ENCODE data around the gene FAM131C. TPM values are rescaled to one million over a fixed set of nuclear protein-coding genes. Genes with fewer than 3 reads are reported as not detected.
"Not testable (repeated sequence)": the region's sequence is repeated elsewhere in the genome, so short reads cannot be mapped to it uniquely, and the experiment has no call there.

The FAM131C gene
- total RNA-seq, 5 donors from 2014 or later (not counting 1 experiment from before 2014, with no cell fraction given) = 0.30 TPM; not detected in 4

- H3K4me3 ChIP-seq (ENCODE audit: control insufficient read depth in 1 of 2, extremely low read depth in 1 of 2, low read length in 1 of 2); H3K9me3 Mint-ChIP-seq; H3K27ac ChIP-seq (ENCODE audit: low read length); H3K36me3 Mint-ChIP-seq; H3K4me1 Mint-ChIP-seq; H3K4me3 Mint-ChIP-seq; H3K9me3 ChIP-seq; H3K27ac Mint-ChIP-seq; DNase-seq; ATAC-seq (replicated peaks in 1 of 4); H3K36me3 ChIP-seq (ENCODE audit: control insufficient read depth in 2 of 2, extremely low read depth in 1 of 2, insufficient read depth in 1 of 2, low read length in 1 of 2): not testable (repeated sequence)
- 80% methylated on average over 8 of the region's 13 CpGs for WGBS (ENCODE audit: insufficient coverage)
- peaks cover 12 to 29% of the 10 kb centered on the region in 2 donors for H3K27me3 Mint-ChIP-seq
- Histone ChIP-seq H3K27me3 (replicated peaks in 1 of 2; ENCODE audit: control insufficient read depth in 2 of 2, extremely low read depth in 1 of 2, insufficient read depth in 2 of 2, low read length in 1 of 2) (peaks cover 0 to 67% of the 10 kb centered on the region in 2 experiments), H3K4me1 (ENCODE audit: control insufficient read depth in 1 of 2, extremely low read depth in 1 of 2, insufficient read depth in 2 of 2, low read length in 2 of 2) (peaks cover 0 to 14% of the 10 kb centered on the region in 2 experiments)
- POLR2A ChIA-PET = interaction anchor here in 1 of 2 donors (0.6 kb wide), 1 partner anchor 237 kb away, joined by 7 read pairs; no protein-coding TSS in a partner anchor
- CTCF ChIA-PET = interaction anchor here in 1 of 2 donors (0.5 kb wide), 1 partner anchor 21 kb away, joined by 3 read pairs; no protein-coding TSS in a partner anchor
Observed at GRCh38 chr1:16029003-16029268, 44.5 kb downstream of the FAM131C start.

DNA sequence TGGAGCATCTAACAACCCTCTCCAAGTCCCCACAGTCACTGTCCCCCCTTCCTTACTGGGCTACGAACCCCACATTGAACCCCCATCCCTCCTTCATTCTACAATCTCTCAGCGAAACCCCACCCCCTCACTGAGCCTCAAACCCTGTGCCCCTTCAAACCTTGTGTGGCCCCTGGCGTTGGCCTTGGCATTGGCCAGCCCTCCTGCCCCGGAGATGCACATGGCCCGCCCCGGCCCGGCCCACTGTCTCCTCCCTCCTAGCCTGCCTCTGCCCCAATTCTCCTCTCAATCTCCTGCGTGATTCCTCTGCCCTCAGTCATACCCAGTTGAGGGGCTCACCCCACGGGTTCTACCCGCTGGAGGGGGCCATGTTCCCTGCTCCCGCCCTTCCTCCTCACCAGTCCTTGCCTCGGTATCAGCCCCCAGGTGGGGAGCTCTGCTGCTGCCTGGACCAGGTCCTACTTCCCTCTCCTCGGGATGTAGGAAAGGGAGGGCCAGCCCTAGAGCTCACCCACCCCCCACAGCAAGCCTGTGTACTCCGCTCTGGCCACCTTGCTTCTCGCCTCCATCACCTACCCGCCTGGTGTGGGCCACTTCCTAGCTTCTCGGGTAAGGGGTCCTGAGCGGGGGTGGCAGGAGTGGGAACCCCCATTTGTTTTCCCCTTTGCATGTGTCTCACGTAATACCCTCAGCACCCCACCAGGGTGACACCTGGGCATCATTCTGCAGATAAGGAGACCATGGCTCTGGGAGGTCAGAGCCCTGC, 45.0 kb downstream of the FAM131C start:
- peak overlapping the region in 1 of 3 donors; percentile 52 for H3K4me3 Mint-ChIP-seq
- ATAC-seq (replicated peaks in 1 of 4) (no peak), DNase-seq (no peak)
- ChIA-PET CTCF (interaction anchor here in 1 of 2 donors (0.5 kb wide), 1 partner anchor 21 kb away, joined by 3 read pairs; no protein-coding TSS in a partner anchor), POLR2A (interaction anchor here in 1 of 2 donors (0.6 kb wide), 1 partner anchor 236 kb away, joined by 7 read pairs; no protein-coding TSS in a partner anchor)
- Histone ChIP-seq H3K27ac (ENCODE audit: low read length) (no peak overlapping the region), H3K27me3 (replicated peaks in 1 of 2; ENCODE audit: control insufficient read depth in 2 of 2, extremely low read depth in 1 of 2, insufficient read depth in 2 of 2, low read length in 1 of 2) (peaks cover 0 to 70% of the 10 kb centered on the region in 2 experiments), H3K4me1 (ENCODE audit: control insufficient read depth in 1 of 2, extremely low read depth in 1 of 2, insufficient read depth in 2 of 2, low read length in 2 of 2) (peaks cover 0 to 14% of the 10 kb centered on the region in 2 experiments), H3K4me3 (ENCODE audit: control insufficient read depth in 1 of 2, extremely low read depth in 1 of 2, low read length in 1 of 2) (no peak overlapping the region), H3K36me3 (ENCODE audit: control insufficient read depth in 2 of 2, extremely low read depth in 1 of 2, insufficient read depth in 1 of 2, low read length in 1 of 2) (no peaks in the 10 kb centered on the region), H3K9me3 (no peaks in the 10 kb centered on the region)
- peaks cover 12 to 29% of the 10 kb centered on the region in 2 donors for H3K27me3 Mint-ChIP-seq
- no peaks in the 10 kb centered on the region for H3K9me3 Mint-ChIP-seq
- WGBS (ENCODE audit: insufficient coverage) = 59% methylated on average over 10 of the region's 19 CpGs
- no peak overlapping the region for H3K27ac Mint-ChIP-seq
- H3K36me3 Mint-ChIP-seq = no peaks in the 10 kb centered on the region
- H3K4me1 Mint-ChIP-seq = peaks cover 2 to 8% (median 5%) of the 10 kb centered on the region in 3 donors

DNA sequence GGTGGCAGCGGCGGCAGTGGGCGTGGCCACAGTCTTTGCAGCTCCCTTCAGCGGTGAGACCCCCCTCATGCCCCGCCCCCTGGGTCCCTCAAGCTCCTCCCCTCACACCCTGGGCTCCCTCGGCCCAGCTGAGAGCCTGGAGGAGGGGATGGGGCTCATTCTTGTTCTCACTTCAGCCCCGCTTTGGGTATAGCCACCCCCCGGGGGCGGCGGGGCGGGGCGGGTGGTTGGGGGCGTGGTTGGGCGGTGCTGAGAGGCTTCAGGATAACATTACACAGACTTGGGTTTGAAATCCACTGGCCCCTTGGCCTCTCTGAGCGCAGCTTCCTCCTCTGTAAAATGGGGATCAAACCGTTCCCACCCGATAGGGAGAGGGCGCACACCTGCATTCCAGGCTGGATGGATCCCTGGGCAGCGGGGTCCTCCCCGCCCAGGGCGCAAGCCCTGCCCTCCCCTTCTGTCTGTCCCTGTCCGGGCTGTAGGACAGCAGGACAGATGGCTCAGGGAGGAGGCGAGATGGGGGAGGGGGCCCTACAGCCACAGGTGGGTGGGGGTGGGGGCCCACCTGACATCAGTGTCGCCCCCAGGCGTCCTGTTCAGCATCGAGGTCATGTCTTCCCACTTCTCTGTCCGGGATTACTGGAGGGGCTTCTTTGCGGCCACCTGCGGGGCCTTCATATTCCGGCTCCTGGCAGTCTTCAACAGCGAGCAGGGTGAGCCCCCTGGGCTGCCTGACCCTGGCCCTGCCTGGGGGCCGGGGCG, 46.5 kb downstream of the FAM131C start:
- H3K4me1 Mint-ChIP-seq = peaks cover 2 to 8% (median 5%) of the 10 kb centered on the region in 3 donors

DNA sequence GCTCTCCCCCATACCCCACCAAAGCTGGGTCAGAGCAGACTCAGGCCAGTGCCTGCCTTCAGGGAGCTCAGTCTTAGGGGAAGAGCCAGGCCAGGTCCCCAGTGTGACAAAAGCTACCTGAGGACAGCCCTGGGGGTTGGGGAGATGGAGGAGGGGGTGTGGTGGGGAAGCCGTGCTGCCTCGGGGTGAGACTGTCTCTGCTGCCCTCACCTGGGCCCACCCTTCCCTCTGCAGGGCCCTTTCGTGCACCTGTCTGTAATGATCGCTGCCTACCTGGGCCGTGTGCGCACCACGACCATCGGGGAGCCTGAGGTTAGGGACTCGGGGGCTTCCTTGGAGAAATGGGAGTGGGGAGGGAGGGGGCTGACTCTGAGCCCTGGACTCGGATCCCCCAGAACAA, 47.1 kb downstream of the FAM131C start:
- CTCF ChIA-PET; H3K27ac Mint-ChIP-seq; DNase-seq; H3K27ac ChIP-seq (ENCODE audit: low read length); H3K36me3 Mint-ChIP-seq; H3K4me3 ChIP-seq (ENCODE audit: control insufficient read depth in 1 of 2, extremely low read depth in 1 of 2, low read length in 1 of 2); POLR2A ChIA-PET; H3K4me3 Mint-ChIP-seq; H3K4me1 Mint-ChIP-seq; H3K9me3 ChIP-seq; H3K36me3 ChIP-seq (ENCODE audit: control insufficient read depth in 2 of 2, extremely low read depth in 1 of 2, insufficient read depth in 1 of 2, low read length in 1 of 2); H3K9me3 Mint-ChIP-seq: not testable (repeated sequence)
- Histone ChIP-seq H3K27me3 (replicated peaks in 1 of 2; ENCODE audit: control insufficient read depth in 2 of 2, extremely low read depth in 1 of 2, insufficient read depth in 2 of 2, low read length in 1 of 2) (peaks cover 0 to 65% of the 10 kb centered on the region in 2 experiments), H3K4me1 (ENCODE audit: control insufficient read depth in 1 of 2, extremely low read depth in 1 of 2, insufficient read depth in 2 of 2, low read length in 2 of 2) (peaks cover 0 to 14% of the 10 kb centered on the region in 2 experiments)
- ATAC-seq (replicated peaks in 1 of 4) = peak in 1 of 4 experiments; percentile 40
- peaks cover 12 to 27% of the 10 kb centered on the region in 2 donors for H3K27me3 Mint-ChIP-seq
- 60% methylated on average over 2 of the region's 10 CpGs for WGBS (ENCODE audit: insufficient coverage)

More for the DNA sequence above, 46.5 kb downstream of the FAM131C start:
- Mint-ChIP-seq H3K36me3 (no peaks in the 10 kb centered on the region), H3K27ac (no peak overlapping the region), H3K4me3 (peak overlapping the region in 1 of 3 donors; percentile 52), H3K27me3 (peaks cover 12 to 24% of the 10 kb centered on the region in 2 donors), H3K9me3 (no peaks in the 10 kb centered on the region)
- 26% methylated on average over 13 of the region's 33 CpGs for WGBS (ENCODE audit: insufficient coverage)
- Histone ChIP-seq H3K4me1 (ENCODE audit: control insufficient read depth in 1 of 2, extremely low read depth in 1 of 2, insufficient read depth in 2 of 2, low read length in 2 of 2) (peaks cover 0 to 14% of the 10 kb centered on the region in 2 experiments), H3K27ac (ENCODE audit: low read length) (no peak overlapping the region), H3K36me3 (ENCODE audit: control insufficient read depth in 2 of 2, extremely low read depth in 1 of 2, insufficient read depth in 1 of 2, low read length in 1 of 2) (no peaks in the 10 kb centered on the region), H3K9me3 (no peaks in the 10 kb centered on the region), H3K4me3 (ENCODE audit: control insufficient read depth in 1 of 2, extremely low read depth in 1 of 2, low read length in 1 of 2) (no peak overlapping the region), H3K27me3 (replicated peaks in 1 of 2; ENCODE audit: control insufficient read depth in 2 of 2, extremely low read depth in 1 of 2, insufficient read depth in 2 of 2, low read length in 1 of 2) (peaks cover 0 to 65% of the 10 kb centered on the region in 2 experiments)
- DNase-seq = peak in 31 of 35 experiments; percentile 7 to 63 (median 37)
- ATAC-seq (replicated peaks in 1 of 4) = peak; percentile 43 to 75 (median 52)
- ChIA-PET POLR2A (no interaction called here), CTCF (interaction anchor here in 1 of 2 donors (0.6 kb wide), 1 partner anchor 217 kb away, joined by 4 read pairs; no protein-coding TSS in a partner anchor)

DNA sequence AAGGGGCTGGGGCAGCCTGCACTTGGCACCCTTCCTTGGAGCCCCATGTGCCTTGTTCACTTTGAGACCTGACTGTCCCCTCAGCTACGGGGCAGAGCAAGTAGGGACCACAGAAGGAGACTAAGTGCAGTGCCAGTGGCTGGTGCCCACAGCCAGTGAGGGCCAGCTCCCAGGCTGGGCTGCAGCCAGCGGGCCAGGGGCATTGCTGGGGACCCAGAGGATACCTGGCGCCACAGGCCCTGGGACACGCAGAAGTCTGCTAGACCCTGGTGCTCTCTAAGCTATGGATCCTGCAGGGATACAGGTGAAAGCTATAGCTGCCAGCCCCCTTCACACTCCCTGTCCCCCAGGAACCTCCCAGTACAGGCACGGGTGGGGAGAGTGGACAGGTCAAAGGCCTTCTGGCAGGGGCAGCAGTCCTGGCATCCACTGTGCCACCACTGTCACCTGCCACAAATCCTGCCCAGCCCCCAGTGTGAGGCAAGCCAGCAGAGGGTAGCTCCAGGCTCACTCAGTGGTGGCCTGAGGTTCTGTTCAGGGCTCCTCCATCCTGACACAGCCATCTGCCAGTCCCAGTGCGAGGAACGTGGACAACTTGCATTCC, 50.3 kb downstream of the FAM131C start:
- Mint-ChIP-seq H3K4me1 (peaks cover 2 to 8% (median 5%) of the 10 kb centered on the region in 3 donors), H3K36me3 (no peaks in the 10 kb centered on the region), H3K4me3 (no peak overlapping the region), H3K9me3 (no peaks in the 10 kb centered on the region), H3K27ac (no peak overlapping the region), H3K27me3 (peaks cover under 1 to 13% of the 10 kb centered on the region in 2 donors)
- 70% methylated on average over 7 of the region's 7 CpGs for whole genome bisulfite sequencing (ENCODE audit: insufficient coverage)
- POLR2A ChIA-PET = no interaction called here
- H3K9me3 ChIP-seq = no peaks in the 10 kb centered on the region
- no peak overlapping the region for H3K4me3 ChIP-seq (ENCODE audit: control insufficient read depth in 1 of 2, extremely low read depth in 1 of 2, low read length in 1 of 2)
- DNase-seq (no peak), ATAC-seq (replicated peaks in 1 of 4) (no peak)
- CTCF ChIA-PET = no interaction called here
- H3K4me1 ChIP-seq (ENCODE audit: control insufficient read depth in 1 of 2, extremely low read depth in 1 of 2, insufficient read depth in 2 of 2, low read length in 2 of 2) = peaks cover 0 to 14% of the 10 kb centered on the region in 2 experiments
- no peaks in the 10 kb centered on the region for H3K36me3 ChIP-seq (ENCODE audit: control insufficient read depth in 2 of 2, extremely low read depth in 1 of 2, insufficient read depth in 1 of 2, low read length in 1 of 2)
- peaks cover 0 to 39% of the 10 kb centered on the region in 2 experiments for H3K27me3 ChIP-seq (replicated peaks in 1 of 2; ENCODE audit: control insufficient read depth in 2 of 2, extremely low read depth in 1 of 2, insufficient read depth in 2 of 2, low read length in 1 of 2)
- no peak overlapping the region for H3K27ac ChIP-seq (ENCODE audit: low read length)

- no peak overlapping the region for H3K4me3 ChIP-seq (ENCODE audit: control insufficient read depth in 1 of 2, extremely low read depth in 1 of 2, low read length in 1 of 2)
- ChIA-PET CTCF (no interaction called here), POLR2A (no interaction called here)
- H3K4me1 ChIP-seq (ENCODE audit: control insufficient read depth in 1 of 2, extremely low read depth in 1 of 2, insufficient read depth in 2 of 2, low read length in 2 of 2) = peaks cover 0 to 12% of the 10 kb centered on the region in 2 experiments
- peaks cover 0 to 5% (median 0%) of the 10 kb centered on the region in 3 donors for H3K4me1 Mint-ChIP-seq
- H3K9me3 Mint-ChIP-seq = no peaks in the 10 kb centered on the region
- DNase-seq = no peak
- H3K36me3 Mint-ChIP-seq = no peaks in the 10 kb centered on the region
- no peak overlapping the region for H3K4me3 Mint-ChIP-seq
- no peak overlapping the region for H3K27ac Mint-ChIP-seq
- no peak overlapping the region for H3K27ac ChIP-seq (ENCODE audit: low read length)
- no peak for ATAC-seq (replicated peaks in 1 of 4)
- peaks cover 0 to 33% of the 10 kb centered on the region in 2 experiments for H3K27me3 ChIP-seq (replicated peaks in 1 of 2; ENCODE audit: control insufficient read depth in 2 of 2, extremely low read depth in 1 of 2, insufficient read depth in 2 of 2, low read length in 1 of 2)
- no peaks in the 10 kb centered on the region for H3K36me3 ChIP-seq (ENCODE audit: control insufficient read depth in 2 of 2, extremely low read depth in 1 of 2, insufficient read depth in 1 of 2, low read length in 1 of 2)
- peaks cover 0 to 7% of the 10 kb centered on the region in 2 donors for H3K27me3 Mint-ChIP-seq
- 60% methylated on average over 1 of the region's 11 CpGs for WGBS (ENCODE audit: insufficient coverage)
- no peaks in the 10 kb centered on the region for H3K9me3 ChIP-seq
Observed at GRCh38 chr1:16022393-16022792, 51.1 kb downstream of the FAM131C start.

Measured in T-cell (primary cell).